Adrenal gland (tissue), 5 donors: Measurements from ENCODE around the gene MEIS3.

ENCODE experiments used
- CTCF ChIP-seq, 6 experiments: fragments of 450-650 bp in 4 of 6; fragments of 200-600 bp in 2 of 6; sonication (generic) in 1 of 6; IDR thresholded peaks; 1 replicate in 5 of 6; 2 replicates in 1 of 6; pipeline versions ENCODE4 v1.5.1 to v1.8.0; 2016 to 2021; ENCODE audit warnings: antibody characterized with exemption in 6 of 6, mild to moderate bottlenecking in 2 of 6, moderate library complexity in 1 of 6
- POLR2A ChIP-seq, 2 donors: fragments of 450-650 bp; IDR thresholded peaks; one replicate each; pipeline ENCODE4 v1.6.1; 2017; ENCODE audit warnings: antibody characterized with exemption in 2 of 2, mild to moderate bottlenecking in 2 of 2, moderate library complexity in 1 of 2
- donor health status: DM: no; HTN: no; CAD: no.

GRCh38 chr19:47421844-47422395 lies 2.6 kb upstream of the MEIS3 start:
- TF ChIP-seq CTCF (IDR thresholded peaks at IDR 0.05) (no peak), POLR2A (IDR thresholded peaks at IDR 0.05) (no peak)
